Measurements from ENCODE around the gene FEM1A.

- TF ChIP-seq ZSCAN32 (CRISPR knock-in tag; IDR thresholded peaks at IDR 0.05) (no peak), NFYB (IDR thresholded peaks at IDR 0.05; ENCODE audit: extremely low read depth, insufficient read length) (no peak), SMC3 (conservative IDR thresholded peaks at IDR 0.05; ENCODE audit: insufficient read depth, low read depth, low read length) (no peak), TCF7L2 (IDR thresholded peaks at IDR 0.05; ENCODE audit: low read depth, low read length) (no peak), JUNB (CRISPR knock-in tag; conservative IDR thresholded peaks at IDR 0.05) (no peak), CC2D1A (IDR thresholded peaks at IDR 0.05) (no peak), HINFP (tag; conservative IDR thresholded peaks at IDR 0.05; ENCODE audit: low read depth) (no peak), USF1 (CRISPR knock-in tag; IDR thresholded peaks at IDR 0.05) (no peak), FOXJ2 (tag; IDR thresholded peaks at IDR 0.05) (no peak)
Observed at GRCh38 chr19:4829001-4829712, 37.6 kb downstream of the FEM1A start.
